Mesothelial cell of epicardium (in vitro differentiated cells): ENCODE measurements around the gene MARCHF3. TPM values are rescaled to one million over a fixed set of nuclear protein-coding genes. Genes with fewer than 3 reads are reported as not detected.

Experiments used
- DNase-seq, 2 experiments: peaks; one replicate each; pipeline ENCODE4 v3.0.0; 2021; ENCODE audit warnings: low spot score in 2 of 2; ENCODE audit not compliant: unreplicated experiment in 2 of 2
- H3K27ac Mint-ChIP-seq: 2 replicates; pipeline ENCODE4 v1.8.0; 2021; ENCODE audit warnings: mixed read lengths
- H3K27me3 Mint-ChIP-seq: 2 replicates; pipeline ENCODE4 v1.8.0; 2021; ENCODE audit warnings: low read depth, mixed read lengths
- H3K36me3 Mint-ChIP-seq: 2 replicates; pipeline ENCODE4 v1.8.0; 2021; ENCODE audit warnings: mixed read lengths
- H3K4me1 Mint-ChIP-seq: 2 replicates; pipeline ENCODE4 v1.8.0; 2021; ENCODE audit warnings: mixed read lengths
- H3K4me3 Mint-ChIP-seq: 2 replicates; pipeline ENCODE4 v1.8.0; 2021; ENCODE audit warnings: mild to moderate bottlenecking, moderate library complexity, mixed read lengths
- H3K9me3 Mint-ChIP-seq: 2 replicates; pipeline ENCODE4 v1.8.0; 2021; ENCODE audit warnings: mixed read lengths
- total RNA-seq: library from RNA; stranded (reverse); gene quantifications from 3 replicates; pipeline ENCODE4 v1.2.1, GENCODE V29; 2021
- TF ChIP-seq, protein P1 (sequence below): fragments of 200-600 bp; sonication (generic); IDR thresholded peaks from one replicate; pipeline ENCODE4 v1.5.0; 2021; ENCODE audit warnings: antibody characterized with exemption; ENCODE audit not compliant: unreplicated experiment

MARCHF3 gene
- total RNA-seq, 1 donor from 2014 or later, result 9.4 TPM

DNA sequence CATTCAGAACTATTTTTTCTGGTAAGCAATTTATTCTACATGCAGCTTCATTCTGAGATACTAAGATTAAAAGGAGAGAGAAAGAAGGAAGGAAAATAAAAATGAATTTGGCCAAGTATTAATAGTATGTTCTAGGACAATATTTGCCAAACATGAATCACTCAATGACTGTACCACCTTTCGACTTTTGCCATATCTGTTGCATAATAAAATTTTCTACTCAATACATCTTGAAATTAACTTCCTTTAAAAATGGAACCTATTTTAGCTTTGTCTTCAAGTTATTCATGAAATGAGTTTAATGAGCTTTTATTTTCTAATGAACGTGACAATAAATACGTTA, 111.8 kb downstream of the MARCHF3 start:
- H3K36me3 Mint-ChIP-seq, result no peaks in the 10 kb centered on the region
- no peaks in the 10 kb centered on the region for H3K9me3 Mint-ChIP-seq
- H3K4me1 Mint-ChIP-seq, result peaks cover 29% of the 10 kb centered on the region
- TF ChIP-seq, protein P1, sequence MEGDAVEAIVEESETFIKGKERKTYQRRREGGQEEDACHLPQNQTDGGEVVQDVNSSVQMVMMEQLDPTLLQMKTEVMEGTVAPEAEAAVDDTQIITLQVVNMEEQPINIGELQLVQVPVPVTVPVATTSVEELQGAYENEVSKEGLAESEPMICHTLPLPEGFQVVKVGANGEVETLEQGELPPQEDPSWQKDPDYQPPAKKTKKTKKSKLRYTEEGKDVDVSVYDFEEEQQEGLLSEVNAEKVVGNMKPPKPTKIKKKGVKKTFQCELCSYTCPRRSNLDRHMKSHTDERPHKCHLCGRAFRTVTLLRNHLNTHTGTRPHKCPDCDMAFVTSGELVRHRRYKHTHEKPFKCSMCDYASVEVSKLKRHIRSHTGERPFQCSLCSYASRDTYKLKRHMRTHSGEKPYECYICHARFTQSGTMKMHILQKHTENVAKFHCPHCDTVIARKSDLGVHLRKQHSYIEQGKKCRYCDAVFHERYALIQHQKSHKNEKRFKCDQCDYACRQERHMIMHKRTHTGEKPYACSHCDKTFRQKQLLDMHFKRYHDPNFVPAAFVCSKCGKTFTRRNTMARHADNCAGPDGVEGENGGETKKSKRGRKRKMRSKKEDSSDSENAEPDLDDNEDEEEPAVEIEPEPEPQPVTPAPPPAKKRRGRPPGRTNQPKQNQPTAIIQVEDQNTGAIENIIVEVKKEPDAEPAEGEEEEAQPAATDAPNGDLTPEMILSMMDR, result no peak
- H3K4me3 Mint-ChIP-seq, result no peak overlapping the region
- H3K27ac Mint-ChIP-seq, result no peak overlapping the region
- H3K27me3 Mint-ChIP-seq, result no peaks in the 10 kb centered on the region
- no peak for DNase-seq

DNA sequence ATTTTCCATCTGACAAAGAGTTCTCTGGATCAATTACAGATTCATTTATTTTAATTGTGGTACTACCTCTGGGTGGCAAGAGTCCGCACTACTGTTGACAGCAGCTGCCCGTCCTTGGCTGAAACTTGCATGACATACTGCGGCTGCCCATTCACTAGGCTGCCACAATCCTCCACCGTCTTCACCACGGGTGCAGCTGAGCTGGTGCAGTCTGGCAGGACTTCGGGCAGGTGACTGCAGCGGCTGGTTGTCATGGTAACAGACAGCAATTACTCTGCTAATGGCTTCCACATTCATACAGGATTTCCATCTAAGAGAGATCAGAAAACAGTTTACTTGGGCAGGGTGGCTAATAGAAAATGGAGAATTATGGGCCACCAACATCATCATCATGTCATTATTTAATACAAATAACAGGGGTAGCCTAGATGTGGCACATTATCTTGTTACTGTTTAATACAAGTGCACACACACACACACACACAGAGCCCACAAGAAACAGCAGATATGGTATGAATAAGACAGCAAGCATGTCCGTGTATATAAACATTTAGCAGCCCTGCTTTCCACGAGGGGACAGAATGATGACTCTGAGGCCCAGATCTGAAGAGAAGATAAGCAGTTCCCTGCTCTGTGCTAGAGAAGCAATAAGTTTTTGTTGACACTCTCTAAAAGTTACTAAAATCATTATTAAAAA, 112.3 kb downstream of the MARCHF3 start:
- Mint-ChIP-seq H3K27me3 (no peaks in the 10 kb centered on the region), H3K4me1 (peaks cover 30% of the 10 kb centered on the region), H3K27ac (no peak overlapping the region), H3K9me3 (no peaks in the 10 kb centered on the region), H3K36me3 (no peaks in the 10 kb centered on the region), H3K4me3 (no peak overlapping the region)
- DNase-seq, result peak in 1 of 2 experiments; percentile 43
- TF ChIP-seq, protein P1, result no peak

DNA sequence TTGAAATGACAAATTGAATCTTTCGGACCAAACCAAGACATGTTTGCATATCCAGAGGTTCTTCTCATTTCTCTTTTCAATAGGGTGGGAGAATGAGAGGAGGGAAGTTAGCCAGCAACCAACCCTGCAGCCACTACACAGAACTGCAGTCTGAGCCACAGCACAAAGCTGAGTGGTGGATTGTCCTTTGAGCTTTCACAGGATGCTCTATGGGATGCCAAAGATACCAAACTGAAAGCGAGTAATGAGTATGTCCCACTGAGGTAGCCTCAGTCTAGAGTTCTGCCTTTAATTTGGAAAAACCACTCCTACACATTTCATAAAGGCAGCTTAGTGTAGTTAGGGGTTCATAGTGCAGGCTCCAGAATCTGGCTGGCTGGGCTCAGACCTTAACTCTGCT, 114.9 kb downstream of the MARCHF3 start:
- no peak overlapping the region for H3K4me3 Mint-ChIP-seq
- no peaks in the 10 kb centered on the region for H3K27me3 Mint-ChIP-seq
- peaks cover 34% of the 10 kb centered on the region for H3K4me1 Mint-ChIP-seq
- DNase-seq, result no peak
- peaks cover 6% of the 10 kb centered on the region for H3K36me3 Mint-ChIP-seq
- no peak overlapping the region for H3K27ac Mint-ChIP-seq
- TF ChIP-seq, protein P1, result no peak
- H3K9me3 Mint-ChIP-seq, result peaks cover 8% of the 10 kb centered on the region

DNA sequence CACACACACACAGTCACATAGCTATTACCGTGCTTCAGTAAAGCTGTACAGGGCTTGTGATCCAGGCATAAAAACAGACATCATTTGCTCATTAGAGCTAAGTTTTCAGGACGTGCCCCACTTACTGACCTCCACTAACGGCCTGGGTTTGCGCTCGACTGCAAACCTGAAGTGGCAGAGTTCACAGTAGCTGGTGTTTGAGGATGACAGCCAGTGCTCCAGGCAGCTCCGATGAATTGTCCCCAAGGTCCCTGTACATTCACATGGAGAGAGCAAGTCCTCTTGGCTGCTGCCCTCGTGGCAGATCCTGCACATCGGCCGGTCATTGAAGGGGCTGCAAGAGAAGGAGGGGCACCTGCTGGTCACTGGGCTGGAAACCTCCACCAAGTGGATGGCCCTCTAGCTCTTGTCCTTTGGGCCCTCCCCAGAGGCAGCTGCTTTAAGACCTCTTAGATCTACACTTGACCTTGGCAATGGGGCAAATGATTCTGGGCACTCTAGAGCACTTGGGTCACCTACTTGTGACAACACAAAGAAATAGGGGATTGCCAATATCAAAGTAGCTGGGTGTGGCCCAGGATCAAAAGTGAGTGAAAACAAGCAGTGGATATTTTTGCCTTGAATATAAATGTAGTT, 115.4 kb downstream of the MARCHF3 start:
- TF ChIP-seq, protein P1, result no peak
- Mint-ChIP-seq H3K36me3 (peaks cover 11% of the 10 kb centered on the region), H3K4me1 (peaks cover 30% of the 10 kb centered on the region), H3K27me3 (no peaks in the 10 kb centered on the region), H3K27ac (no peak overlapping the region), H3K9me3 (peaks cover 14% of the 10 kb centered on the region), H3K4me3 (no peak overlapping the region)
- DNase-seq, result no peak

DNA sequence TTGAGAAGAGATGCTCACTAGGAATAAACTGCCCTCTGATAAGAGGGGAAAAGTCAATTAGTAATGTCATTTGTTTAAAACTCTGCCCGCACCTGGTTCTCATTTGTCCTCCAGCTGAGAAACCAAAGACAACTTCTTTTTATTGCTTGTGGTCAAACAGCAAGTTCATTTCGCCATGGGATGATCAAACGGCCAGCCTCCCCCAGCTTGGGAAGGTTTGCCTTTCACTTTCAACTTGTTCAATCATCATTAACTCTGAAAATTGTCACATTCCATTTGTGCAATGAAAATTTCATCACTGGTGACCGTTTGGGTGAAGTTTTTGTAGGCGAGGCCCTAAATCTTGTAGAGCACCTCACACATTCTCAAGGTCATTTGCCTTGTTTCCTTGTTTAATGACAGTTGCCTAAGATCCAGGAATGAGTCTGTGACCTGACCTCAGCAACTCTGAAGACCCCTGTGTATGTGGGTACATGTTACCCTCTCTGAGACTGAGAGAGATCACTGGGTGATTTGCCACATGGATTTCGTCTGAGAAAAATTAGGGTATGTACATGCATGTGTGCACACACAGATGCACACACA, 117.7 kb downstream of the MARCHF3 start:
- TF ChIP-seq, protein P1, result no peak
- no peak for DNase-seq
- Mint-ChIP-seq H3K27me3 (no peaks in the 10 kb centered on the region), H3K36me3 (peaks cover 23% of the 10 kb centered on the region), H3K4me1 (peaks cover 15% of the 10 kb centered on the region), H3K4me3 (no peak overlapping the region), H3K9me3 (peaks cover 24% of the 10 kb centered on the region), H3K27ac (peak overlapping the region; percentile 22)
